Measurements from ENCODE around the gene DHODH. TPM values are rescaled to one million over a fixed set of nuclear protein-coding genes. Genes with fewer than 3 reads are reported as not detected.

Gene DHODH
- total RNA-seq, 1 experiment from 2014 or later: 6.6 TPM

GRCh38 chr16:72023962-72024361 lies 15.4 kb downstream of the DHODH start:
- H3K27me3 ChIP-seq (replicated peaks): no peaks in the 10 kb centered on the region
- peaks cover 15% of the 10 kb centered on the region for H3K36me3 ChIP-seq
- H3K27ac ChIP-seq: no peak overlapping the region
- no peaks in the 10 kb centered on the region; the same call in 1 of the 2 replicates for H3K4me1 ChIP-seq (replicated peaks)
- H3K9me3 ChIP-seq (replicated peaks): no peaks in the 10 kb centered on the region
- H3K4me3 ChIP-seq: no peak overlapping the region
- DNase-seq (ENCODE audit: low read depth in 1 of 2, low spot score in 2 of 2): no peak

GRCh38 chr16:72024862-72025382 lies 16.4 kb downstream of the DHODH start:
- Histone ChIP-seq H3K4me1 (replicated peaks) (no peaks in the 10 kb centered on the region; the same call in 1 of the 2 replicates), H3K9me3 (replicated peaks) (no peaks in the 10 kb centered on the region), H3K36me3 (peaks cover 15% of the 10 kb centered on the region), H3K4me3 (no peak overlapping the region), H3K27ac (no peak overlapping the region), H3K27me3 (replicated peaks) (no peaks in the 10 kb centered on the region)
- DNase-seq (ENCODE audit: low read depth in 1 of 2, low spot score in 2 of 2): no peak

GRCh38 chr16:72025404-72026114 lies 17.0 kb downstream of the DHODH start:
- DNase-seq (ENCODE audit: low read depth in 1 of 2, low spot score in 2 of 2): no peak
- H3K4me3 ChIP-seq: no peak overlapping the region
- no peaks in the 10 kb centered on the region for H3K27me3 ChIP-seq (replicated peaks)
- no peaks in the 10 kb centered on the region for H3K9me3 ChIP-seq (replicated peaks)
- peaks cover 15% of the 10 kb centered on the region for H3K36me3 ChIP-seq
- H3K27ac ChIP-seq: no peak overlapping the region
- H3K4me1 ChIP-seq (replicated peaks): no peaks in the 10 kb centered on the region; the same call in 1 of the 2 replicates

- no peaks in the 10 kb centered on the region; the same call in 1 of the 2 replicates for H3K4me1 ChIP-seq (replicated peaks)
- no peak for DNase-seq (ENCODE audit: low read depth in 1 of 2, low spot score in 2 of 2)
- H3K27ac ChIP-seq: no peak overlapping the region
- H3K27me3 ChIP-seq (replicated peaks): no peaks in the 10 kb centered on the region
- H3K4me3 ChIP-seq: no peak overlapping the region
- peaks cover 15% of the 10 kb centered on the region for H3K36me3 ChIP-seq
- H3K9me3 ChIP-seq (replicated peaks): no peaks in the 10 kb centered on the region
Measured at GRCh38 chr16:72027669-72028378, 19.3 kb downstream of the DHODH start.

GRCh38 chr16:72029567-72030271 lies 21.2 kb downstream of the DHODH start:
- H3K27ac ChIP-seq: no peak overlapping the region
- H3K36me3 ChIP-seq: peaks cover 9% of the 10 kb centered on the region
- H3K4me1 ChIP-seq (replicated peaks): no peaks in the 10 kb centered on the region; the same call in 1 of the 2 replicates
- DNase-seq (ENCODE audit: low read depth in 1 of 2, low spot score in 2 of 2): no peak
- H3K9me3 ChIP-seq (replicated peaks): no peaks in the 10 kb centered on the region
- H3K4me3 ChIP-seq: no peak overlapping the region
- H3K27me3 ChIP-seq (replicated peaks): no peaks in the 10 kb centered on the region

GRCh38 chr16:72033437-72033836 lies 24.9 kb downstream of the DHODH start:
- Histone ChIP-seq H3K27ac (no peak overlapping the region), H3K36me3 (no peaks in the 10 kb centered on the region), H3K9me3 (replicated peaks) (no peaks in the 10 kb centered on the region), H3K4me1 (replicated peaks) (no peaks in the 10 kb centered on the region), H3K27me3 (replicated peaks) (no peaks in the 10 kb centered on the region), H3K4me3 (no peak overlapping the region)
- no peak for DNase-seq (ENCODE audit: low read depth in 1 of 2, low spot score in 2 of 2)

- H3K36me3 ChIP-seq: no peaks in the 10 kb centered on the region
- DNase-seq (ENCODE audit: low read depth in 1 of 2, low spot score in 2 of 2): no peak
- H3K4me1 ChIP-seq (replicated peaks): no peaks in the 10 kb centered on the region
- no peak overlapping the region for H3K27ac ChIP-seq
- no peak overlapping the region for H3K4me3 ChIP-seq
- no peaks in the 10 kb centered on the region for H3K27me3 ChIP-seq (replicated peaks)
- no peaks in the 10 kb centered on the region for H3K9me3 ChIP-seq (replicated peaks)
Measured at GRCh38 chr16:72036098-72036497, 27.6 kb downstream of the DHODH start.

GRCh38 chr16:72042157-72042660 lies 33.7 kb downstream of the DHODH start:
- DNase-seq (ENCODE audit: low read depth in 1 of 2, low spot score in 2 of 2): no peak
- Histone ChIP-seq H3K27ac (no peak overlapping the region), H3K9me3 (replicated peaks) (no peaks in the 10 kb centered on the region), H3K4me3 (no peak overlapping the region), H3K36me3 (no peaks in the 10 kb centered on the region), H3K4me1 (replicated peaks) (no peaks in the 10 kb centered on the region), H3K27me3 (replicated peaks) (no peaks in the 10 kb centered on the region)

GRCh38 chr16:72043058-72043457 lies 34.5 kb downstream of the DHODH start:
- no peak overlapping the region for H3K4me3 ChIP-seq
- no peak for DNase-seq (ENCODE audit: low read depth in 1 of 2, low spot score in 2 of 2)
- H3K27ac ChIP-seq: no peak overlapping the region
- no peaks in the 10 kb centered on the region for H3K27me3 ChIP-seq (replicated peaks)
- H3K9me3 ChIP-seq (replicated peaks): no peaks in the 10 kb centered on the region
- no peaks in the 10 kb centered on the region for H3K4me1 ChIP-seq (replicated peaks)
- H3K36me3 ChIP-seq: no peaks in the 10 kb centered on the region

- Histone ChIP-seq H3K4me3 (no peak overlapping the region), H3K27ac (no peak overlapping the region), H3K27me3 (replicated peaks) (no peaks in the 10 kb centered on the region), H3K9me3 (replicated peaks) (no peaks in the 10 kb centered on the region), H3K4me1 (replicated peaks) (no peaks in the 10 kb centered on the region), H3K36me3 (no peaks in the 10 kb centered on the region)
- no peak for DNase-seq (ENCODE audit: low read depth in 1 of 2, low spot score in 2 of 2)
Measured at GRCh38 chr16:72043539-72043938, 35.0 kb downstream of the DHODH start.

GRCh38 chr16:72044296-72044695 lies 35.8 kb downstream of the DHODH start:
- Histone ChIP-seq H3K36me3 (no peaks in the 10 kb centered on the region), H3K4me1 (replicated peaks) (no peaks in the 10 kb centered on the region), H3K27ac (no peak overlapping the region), H3K4me3 (no peak overlapping the region), H3K27me3 (replicated peaks) (no peaks in the 10 kb centered on the region), H3K9me3 (replicated peaks) (no peaks in the 10 kb centered on the region)
- no peak for DNase-seq (ENCODE audit: low read depth in 1 of 2, low spot score in 2 of 2)

GRCh38 chr16:72044825-72045359 lies 36.3 kb downstream of the DHODH start:
- no peaks in the 10 kb centered on the region for H3K27me3 ChIP-seq (replicated peaks)
- H3K4me1 ChIP-seq (replicated peaks): no peaks in the 10 kb centered on the region
- no peaks in the 10 kb centered on the region for H3K9me3 ChIP-seq (replicated peaks)
- no peak for DNase-seq (ENCODE audit: low read depth in 1 of 2, low spot score in 2 of 2)
- H3K4me3 ChIP-seq: no peak overlapping the region
- no peak overlapping the region for H3K27ac ChIP-seq
- H3K36me3 ChIP-seq: no peaks in the 10 kb centered on the region

GRCh38 chr16:72049110-72049509 lies 40.6 kb downstream of the DHODH start:
- no peaks in the 10 kb centered on the region for H3K4me1 ChIP-seq (replicated peaks)
- no peak overlapping the region for H3K4me3 ChIP-seq
- H3K9me3 ChIP-seq (replicated peaks): no peaks in the 10 kb centered on the region
- no peak overlapping the region for H3K27ac ChIP-seq
- H3K27me3 ChIP-seq (replicated peaks): peaks cover 6% of the 10 kb centered on the region; the same call in 1 of the 2 replicates
- no peaks in the 10 kb centered on the region for H3K36me3 ChIP-seq
- DNase-seq (ENCODE audit: low read depth in 1 of 2, low spot score in 2 of 2): no peak
